Lower lobe of right lung (tissue), 2 donors: ENCODE measurements around the gene IL11. TPM values are rescaled to one million over a fixed set of nuclear protein-coding genes. Genes with fewer than 3 reads are reported as not detected.

Experiments used
- ATAC-seq, 2 donors: fragments of 200-7000 bp; cut with Tn5 transposase; one replicate each; pipeline ENCODE4 v1.9.1; 2020 to 2022; ENCODE audit warnings: mild to moderate bottlenecking in 2 of 2, moderate library complexity in 2 of 2
- DNase-seq: peaks from one replicate; pipeline ENCODE4 v3.0.0-alpha.2; 2020
- H3K27ac ChIP-seq: fragments of 200-600 bp; one replicate; pipeline ENCODE4 v1.8.0; 2022
- H3K27me3 ChIP-seq: fragments of 200-600 bp; one replicate; pipeline ENCODE4 v1.8.0; 2022; ENCODE audit warnings: low read depth
- H3K36me3 ChIP-seq: fragments of 200-600 bp; one replicate; pipeline ENCODE4 v1.8.0; 2022; ENCODE audit warnings: mild to moderate bottlenecking
- H3K4me1 ChIP-seq: fragments of 200-600 bp; one replicate; pipeline ENCODE4 v1.8.0; 2022
- H3K4me3 ChIP-seq: fragments of 200-600 bp; one replicate; pipeline ENCODE4 v1.8.0; 2022; ENCODE audit warnings: mild to moderate bottlenecking
- H3K9me3 ChIP-seq: fragments of 200-600 bp; one replicate; pipeline ENCODE4 v1.8.0; 2022
- intact Hi-C: fragments of 100-400 bp; cut with DNase I; formaldehyde crosslinking; loops from one replicate; pipeline ENCODE4 v1.11.0; 2022
- total RNA-seq: library from RNA; stranded (reverse); fragmentation: NEBNext Ultra II Directional; extraction: Animal tissue kit (Norgen Biotek cat#: 25700); gene quantifications from one replicate; pipeline ENCODE4 v1.2.1, GENCODE V29; 2021
- TF ChIP-seq, protein P1 (sequence below): fragments of 200-600 bp; IDR thresholded peaks from one replicate; pipeline ENCODE4 v1.8.0; 2022; ENCODE audit warnings: antibody characterized with exemption, mild to moderate bottlenecking
- donor health status: DM: no; HTN: yes; CAD: no; lungs with severe emphysema.

The IL11 gene
- total RNA-seq, 1 donor from 2014 or later = not detected

DNA sequence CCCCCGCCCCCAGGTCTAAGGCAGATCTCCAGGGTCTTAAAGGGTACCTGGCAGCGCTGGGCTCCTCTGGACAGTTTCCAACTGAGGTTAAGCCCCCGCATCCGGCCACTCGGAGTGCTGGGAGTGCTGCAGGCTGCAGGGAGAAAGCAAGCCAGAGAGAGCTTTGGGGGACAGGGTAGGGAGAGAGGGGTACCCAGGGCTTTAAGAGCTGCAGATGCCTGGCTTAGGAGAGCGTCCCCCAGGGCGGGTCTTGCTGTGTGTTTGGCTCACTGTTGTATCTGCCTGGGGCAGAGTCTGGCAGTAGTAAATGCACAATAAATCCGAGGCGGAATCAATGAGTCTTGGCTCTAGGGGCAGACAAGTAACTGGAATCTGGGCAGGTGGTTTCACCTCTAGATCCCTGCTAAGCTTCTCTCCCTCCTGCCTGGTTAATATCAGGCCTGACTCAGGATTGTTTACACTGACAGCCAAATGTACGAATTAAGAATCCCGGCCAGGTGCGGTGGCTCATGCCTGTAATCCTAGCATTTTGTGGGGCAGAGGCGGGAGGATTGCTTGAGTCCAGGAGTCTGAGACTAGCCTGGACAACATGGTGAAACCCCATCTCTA lies 14.9 kb downstream of the IL11 start:
- intact Hi-C loops = no loop called here
- no peak overlapping the region for H3K27ac ChIP-seq
- H3K9me3 ChIP-seq = no peaks in the 10 kb centered on the region
- H3K27me3 ChIP-seq = peaks cover 58% of the 10 kb centered on the region
- H3K4me1 ChIP-seq = peaks cover 8% of the 10 kb centered on the region
- no peak overlapping the region for H3K4me3 ChIP-seq
- DNase-seq (no peak), ATAC-seq (no peak)
- TF ChIP-seq, protein P1, sequence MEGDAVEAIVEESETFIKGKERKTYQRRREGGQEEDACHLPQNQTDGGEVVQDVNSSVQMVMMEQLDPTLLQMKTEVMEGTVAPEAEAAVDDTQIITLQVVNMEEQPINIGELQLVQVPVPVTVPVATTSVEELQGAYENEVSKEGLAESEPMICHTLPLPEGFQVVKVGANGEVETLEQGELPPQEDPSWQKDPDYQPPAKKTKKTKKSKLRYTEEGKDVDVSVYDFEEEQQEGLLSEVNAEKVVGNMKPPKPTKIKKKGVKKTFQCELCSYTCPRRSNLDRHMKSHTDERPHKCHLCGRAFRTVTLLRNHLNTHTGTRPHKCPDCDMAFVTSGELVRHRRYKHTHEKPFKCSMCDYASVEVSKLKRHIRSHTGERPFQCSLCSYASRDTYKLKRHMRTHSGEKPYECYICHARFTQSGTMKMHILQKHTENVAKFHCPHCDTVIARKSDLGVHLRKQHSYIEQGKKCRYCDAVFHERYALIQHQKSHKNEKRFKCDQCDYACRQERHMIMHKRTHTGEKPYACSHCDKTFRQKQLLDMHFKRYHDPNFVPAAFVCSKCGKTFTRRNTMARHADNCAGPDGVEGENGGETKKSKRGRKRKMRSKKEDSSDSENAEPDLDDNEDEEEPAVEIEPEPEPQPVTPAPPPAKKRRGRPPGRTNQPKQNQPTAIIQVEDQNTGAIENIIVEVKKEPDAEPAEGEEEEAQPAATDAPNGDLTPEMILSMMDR = no peak
- H3K36me3 ChIP-seq = no peaks in the 10 kb centered on the region

- TF ChIP-seq, protein P1 = no peak
- H3K36me3 ChIP-seq = no peaks in the 10 kb centered on the region
- H3K4me3 ChIP-seq = peak within 1 kb of the TSS; percentile 53
- peaks cover 8% of the 10 kb centered on the region for H3K4me1 ChIP-seq
- H3K9me3 ChIP-seq = no peaks in the 10 kb centered on the region
- ATAC-seq (no peak), DNase-seq (peak; percentile 45)
- H3K27me3 ChIP-seq = peaks cover 61% of the 10 kb centered on the region
- intact Hi-C loops = no loop called here
- no peak within 1 kb of the TSS for H3K27ac ChIP-seq
These were observed 15.5 kb downstream of the IL11 start, which contains the start of gene COX6B2 for GRCh38 chr19:55354698-55355212. Gene COX6B2, minus strand, starts transcription at chr19:55354719. Its CDS starts 198 bp downstream, at chr19:55354521.

- TF ChIP-seq, protein P1 = no peak
- DNase-seq = peak; percentile 80
- intact Hi-C loops = no loop called here
- peaks cover 8% of the 10 kb centered on the region for H3K4me1 ChIP-seq
- H3K9me3 ChIP-seq = no peaks in the 10 kb centered on the region
- peak overlapping the region; percentile 53 for H3K4me3 ChIP-seq
- no peaks in the 10 kb centered on the region for H3K36me3 ChIP-seq
- H3K27ac ChIP-seq = no peak overlapping the region
- ATAC-seq = peak; percentile 72 to 89
- peaks cover 61% of the 10 kb centered on the region for H3K27me3 ChIP-seq
These were observed 16.2 kb downstream of the IL11 start for GRCh38 chr19:55353803-55354697.

DNA sequence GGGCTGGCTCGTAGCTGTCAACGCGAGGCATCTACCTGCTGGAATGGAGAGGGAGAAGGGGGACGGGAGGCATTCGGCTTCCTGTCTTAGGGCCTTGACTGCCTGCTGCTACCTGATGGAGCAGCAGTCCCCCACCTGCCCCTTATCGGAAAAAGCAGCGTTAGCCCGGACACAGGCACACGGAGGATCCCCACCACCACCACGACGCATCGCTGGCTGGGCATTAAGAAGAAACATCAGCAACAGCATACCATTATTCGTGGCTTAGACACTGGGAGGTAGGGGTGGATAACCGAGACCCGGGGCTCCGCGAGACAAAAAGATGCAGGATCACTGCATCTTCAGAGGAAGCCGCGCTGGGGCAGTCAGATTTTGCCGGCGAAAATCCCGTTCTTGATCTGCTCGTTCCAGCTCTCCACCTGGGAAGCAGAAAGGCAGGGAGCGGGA lies 16.9 kb downstream of the IL11 start:
- Histone ChIP-seq H3K9me3 (no peaks in the 10 kb centered on the region), H3K27me3 (peaks cover 61% of the 10 kb centered on the region), H3K4me3 (peak overlapping the region; percentile 53), H3K27ac (no peak overlapping the region), H3K36me3 (no peaks in the 10 kb centered on the region), H3K4me1 (peaks cover 8% of the 10 kb centered on the region)
- TF ChIP-seq, protein P1 = no peak
- no peak for ATAC-seq
- intact Hi-C loops = no loop called here
- no peak for DNase-seq

- Histone ChIP-seq H3K27me3 (peaks cover 61% of the 10 kb centered on the region), H3K27ac (no peak overlapping the region), H3K4me1 (peaks cover 8% of the 10 kb centered on the region), H3K36me3 (no peaks in the 10 kb centered on the region), H3K4me3 (no peak overlapping the region), H3K9me3 (no peaks in the 10 kb centered on the region)
- DNase-seq (no peak), ATAC-seq (no peak)
- TF ChIP-seq, protein P1 = no peak
- intact Hi-C loops = no loop called here
These were observed 17.6 kb downstream of the IL11 start for GRCh38 chr19:55352549-55353145.
